Fibroblast of lung (primary cell): Measurements from ENCODE around the gene ZNF821.

Source experiments
- CTCF ChIP-seq, 2 donors: IDR thresholded peaks in 1 of 2; conservative IDR thresholded peaks in 1 of 2; 1 replicate in 1 of 2; 2 replicates in 1 of 2; pipeline ENCODE4 v1.5.1; 2011 to 2012; ENCODE audit warnings: low read length in 2 of 2, control low read depth in 1 of 2, inconsistent platforms in 1 of 2, low read depth in 1 of 2, mild to moderate bottlenecking in 1 of 2
- EZH2 ChIP-seq: IDR thresholded peaks from 2 replicates; pipeline ENCODE4 v1.5.1; 2012; ENCODE audit warnings: low read length, control low read depth, mild to moderate bottlenecking; ENCODE audit errors: missing control alignments

GRCh38 chr16:71893888-71894228 lies 9.9 kb upstream of the ZNF821 start:
- TF ChIP-seq EZH2 = no peak
- no peak for TF ChIP-seq CTCF (conservative IDR thresholded peaks at IDR 0.05 in 1 of 2, IDR thresholded peaks at IDR 0.05 in 1 of 2; ENCODE audit: low read depth in 1 of 2, low read length in 2 of 2)
